Lower lobe of right lung (tissue), 2 donors: ENCODE results near the gene CMKLR1. TPM values are rescaled to one million over a fixed set of nuclear protein-coding genes. Genes with fewer than 3 reads are reported as not detected.

Experiments used
- ATAC-seq, 2 donors: fragments of 200-7000 bp; cut with Tn5 transposase; one replicate each; pipeline ENCODE4 v1.9.1; 2020 to 2022; ENCODE audit warnings: mild to moderate bottlenecking in 2 of 2, moderate library complexity in 2 of 2
- DNase-seq: peaks from one replicate; pipeline ENCODE4 v3.0.0-alpha.2; 2020
- H3K27ac ChIP-seq: fragments of 200-600 bp; one replicate; pipeline ENCODE4 v1.8.0; 2022
- H3K27me3 ChIP-seq: fragments of 200-600 bp; one replicate; pipeline ENCODE4 v1.8.0; 2022; ENCODE audit warnings: low read depth
- H3K36me3 ChIP-seq: fragments of 200-600 bp; one replicate; pipeline ENCODE4 v1.8.0; 2022; ENCODE audit warnings: mild to moderate bottlenecking
- H3K4me1 ChIP-seq: fragments of 200-600 bp; one replicate; pipeline ENCODE4 v1.8.0; 2022
- H3K4me3 ChIP-seq: fragments of 200-600 bp; one replicate; pipeline ENCODE4 v1.8.0; 2022; ENCODE audit warnings: mild to moderate bottlenecking
- H3K9me3 ChIP-seq: fragments of 200-600 bp; one replicate; pipeline ENCODE4 v1.8.0; 2022
- intact Hi-C: fragments of 100-400 bp; cut with DNase I; formaldehyde crosslinking; loops from one replicate; pipeline ENCODE4 v1.11.0; 2022
- total RNA-seq: library from RNA; stranded (reverse); fragmentation: NEBNext Ultra II Directional; extraction: Animal tissue kit (Norgen Biotek cat#: 25700); gene quantifications from one replicate; pipeline ENCODE4 v1.2.1, GENCODE V29; 2021
- TF ChIP-seq, protein P1 (sequence below): fragments of 200-600 bp; IDR thresholded peaks from one replicate; pipeline ENCODE4 v1.8.0; 2022; ENCODE audit warnings: antibody characterized with exemption, mild to moderate bottlenecking
- donor health status: DM: no; HTN: yes; CAD: no; lungs with severe emphysema.

CMKLR1 gene
- total RNA-seq, 1 donor from 2014 or later = 25.6 TPM

DNA sequence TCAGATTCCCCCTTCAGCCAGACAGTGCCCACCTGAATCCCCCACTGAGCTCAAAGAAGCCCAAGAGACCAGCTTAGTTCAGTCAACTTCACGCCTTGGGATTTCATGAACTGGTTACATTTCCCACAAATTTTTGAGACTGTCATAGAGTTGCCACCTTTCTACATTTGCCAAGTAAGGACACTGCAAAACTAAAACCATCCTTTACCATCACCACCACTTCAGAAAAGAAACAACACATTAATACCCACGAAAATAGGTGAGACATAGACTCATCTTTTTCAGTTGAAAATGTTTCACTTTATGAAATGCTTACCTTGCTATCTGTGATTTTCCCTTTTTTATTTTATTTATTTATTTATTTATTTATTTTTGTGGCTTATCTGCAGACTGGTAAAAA, 16.1 kb downstream of the CMKLR1 start:
- Histone ChIP-seq H3K4me1 (peaks cover 30% of the 10 kb centered on the region), H3K36me3 (no peaks in the 10 kb centered on the region), H3K9me3 (no peaks in the 10 kb centered on the region), H3K27ac (no peak overlapping the region), H3K4me3 (no peak overlapping the region), H3K27me3 (no peaks in the 10 kb centered on the region)
- TF ChIP-seq, protein P1, sequence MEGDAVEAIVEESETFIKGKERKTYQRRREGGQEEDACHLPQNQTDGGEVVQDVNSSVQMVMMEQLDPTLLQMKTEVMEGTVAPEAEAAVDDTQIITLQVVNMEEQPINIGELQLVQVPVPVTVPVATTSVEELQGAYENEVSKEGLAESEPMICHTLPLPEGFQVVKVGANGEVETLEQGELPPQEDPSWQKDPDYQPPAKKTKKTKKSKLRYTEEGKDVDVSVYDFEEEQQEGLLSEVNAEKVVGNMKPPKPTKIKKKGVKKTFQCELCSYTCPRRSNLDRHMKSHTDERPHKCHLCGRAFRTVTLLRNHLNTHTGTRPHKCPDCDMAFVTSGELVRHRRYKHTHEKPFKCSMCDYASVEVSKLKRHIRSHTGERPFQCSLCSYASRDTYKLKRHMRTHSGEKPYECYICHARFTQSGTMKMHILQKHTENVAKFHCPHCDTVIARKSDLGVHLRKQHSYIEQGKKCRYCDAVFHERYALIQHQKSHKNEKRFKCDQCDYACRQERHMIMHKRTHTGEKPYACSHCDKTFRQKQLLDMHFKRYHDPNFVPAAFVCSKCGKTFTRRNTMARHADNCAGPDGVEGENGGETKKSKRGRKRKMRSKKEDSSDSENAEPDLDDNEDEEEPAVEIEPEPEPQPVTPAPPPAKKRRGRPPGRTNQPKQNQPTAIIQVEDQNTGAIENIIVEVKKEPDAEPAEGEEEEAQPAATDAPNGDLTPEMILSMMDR = no peak
- intact Hi-C loops = no loop called here
- ATAC-seq (no peak), DNase-seq (no peak)

DNA sequence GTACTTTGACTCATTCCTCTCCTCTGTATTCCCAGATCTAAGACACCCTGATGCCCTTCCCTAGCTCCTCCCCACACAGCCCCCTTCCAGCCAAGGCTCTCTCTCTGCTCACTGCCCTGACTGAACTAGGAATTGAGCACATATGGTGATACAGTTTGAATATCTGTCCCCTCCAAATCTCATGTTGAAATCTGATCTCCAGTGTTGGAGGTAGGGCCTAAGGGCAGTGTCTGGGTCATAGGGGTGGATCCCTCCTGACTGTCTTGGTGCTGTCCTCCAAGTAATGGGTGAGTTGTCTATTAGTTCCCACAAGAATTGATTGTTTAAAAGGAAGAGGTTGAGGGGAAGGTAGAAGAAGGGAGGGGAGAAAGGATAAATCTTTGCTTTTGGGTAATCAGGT, 17.4 kb downstream of the CMKLR1 start:
- intact Hi-C loops = no loop called here
- Histone ChIP-seq H3K36me3 (no peaks in the 10 kb centered on the region), H3K27me3 (no peaks in the 10 kb centered on the region), H3K9me3 (no peaks in the 10 kb centered on the region), H3K4me3 (no peak overlapping the region), H3K27ac (no peak overlapping the region), H3K4me1 (peaks cover 34% of the 10 kb centered on the region)
- no peak for DNase-seq
- TF ChIP-seq, protein P1 = no peak
- ATAC-seq = no peak

- no peak overlapping the region for H3K4me3 ChIP-seq
- H3K4me1 ChIP-seq = peaks cover 40% of the 10 kb centered on the region
- ATAC-seq (no peak), DNase-seq (no peak)
- intact Hi-C loops = no loop called here
- H3K27me3 ChIP-seq = no peaks in the 10 kb centered on the region
- H3K36me3 ChIP-seq = no peaks in the 10 kb centered on the region
- no peaks in the 10 kb centered on the region for H3K9me3 ChIP-seq
- TF ChIP-seq, protein P1 = no peak
- H3K27ac ChIP-seq = no peak overlapping the region
Measured at GRCh38 chr12:108320507-108321293, 18.4 kb downstream of the CMKLR1 start.

DNA sequence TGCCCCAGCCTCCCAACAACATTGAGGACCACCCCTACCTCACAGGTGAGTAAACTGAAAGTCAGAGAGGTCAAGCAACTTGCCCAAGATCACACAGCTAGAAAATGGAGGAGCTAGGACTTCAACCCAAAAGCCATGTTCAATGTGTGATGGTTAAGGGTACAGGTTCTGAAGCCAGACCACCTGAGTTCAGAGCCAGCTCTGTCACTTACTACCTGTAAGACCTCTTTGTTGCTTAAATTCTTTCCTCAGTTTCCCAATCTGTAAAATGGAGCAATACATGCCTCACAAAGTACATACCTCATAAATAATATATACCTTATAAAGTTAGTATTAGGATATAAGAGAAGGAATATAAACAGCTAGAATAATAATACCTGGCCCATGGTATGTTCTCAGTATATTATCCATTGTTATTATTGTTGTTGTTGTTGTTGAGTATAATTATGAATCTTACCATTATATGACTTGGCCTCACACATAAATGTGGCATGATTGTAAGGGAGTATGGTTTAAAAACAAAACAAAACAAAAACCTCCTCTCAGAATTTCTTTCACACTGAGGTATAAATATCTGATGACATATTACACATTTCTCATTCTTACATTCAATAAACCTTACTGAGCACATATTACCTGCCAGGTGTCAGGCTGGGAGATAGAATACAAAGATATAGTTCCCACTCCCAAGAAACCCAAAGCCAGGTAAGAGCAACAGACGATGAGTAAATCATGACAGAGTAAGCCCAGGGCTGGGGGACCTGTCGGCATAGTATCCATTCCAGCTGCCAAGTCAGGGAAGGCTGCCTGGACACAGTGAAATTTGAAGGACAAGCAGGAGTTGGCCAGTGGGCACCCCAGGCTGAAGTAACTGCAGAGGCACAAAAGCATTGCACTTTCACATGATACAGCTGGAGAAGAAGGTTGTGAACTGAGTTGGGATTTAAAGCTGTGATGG, 19.6 kb downstream of the CMKLR1 start:
- no peaks in the 10 kb centered on the region for H3K36me3 ChIP-seq
- no peak overlapping the region for H3K27ac ChIP-seq
- peaks cover 38% of the 10 kb centered on the region for H3K4me1 ChIP-seq
- no peaks in the 10 kb centered on the region for H3K9me3 ChIP-seq
- TF ChIP-seq, protein P1 = no peak
- ATAC-seq (no peak), DNase-seq (no peak)
- no peak overlapping the region for H3K4me3 ChIP-seq
- H3K27me3 ChIP-seq = no peaks in the 10 kb centered on the region
- intact Hi-C loops = no loop called here

- TF ChIP-seq, protein P1 = no peak
- DNase-seq (no peak), ATAC-seq (no peak)
- no peak overlapping the region for H3K27ac ChIP-seq
- H3K36me3 ChIP-seq = no peaks in the 10 kb centered on the region
- intact Hi-C loops = no loop called here
- H3K4me1 ChIP-seq = peaks cover 36% of the 10 kb centered on the region
- H3K9me3 ChIP-seq = no peaks in the 10 kb centered on the region
- no peaks in the 10 kb centered on the region for H3K27me3 ChIP-seq
- H3K4me3 ChIP-seq = no peak overlapping the region
Measured at GRCh38 chr12:108318472-108319275, 20.4 kb downstream of the CMKLR1 start.
